ENCODE measurements around the gene FOXK2.

The FOXK2 gene

GRCh38 chr17:82518826-82519810 is at the start of gene FOXK2:
Gene FOXK2 (plus strand): TSS chr17:82519732. CDS start chr17:82519889, 157 bp downstream.
- DNase-seq: peak; percentile 41 to 94 (median 84)

- DNase-seq: no peak
Measured at GRCh38 chr17:82470065-82470464, 49.5 kb upstream of the FOXK2 start.

- no peak for DNase-seq
Measured at GRCh38 chr17:82474223-82475010, 45.1 kb upstream of the FOXK2 start.

- no peak for DNase-seq
Measured at GRCh38 chr17:82475458-82475857, 44.1 kb upstream of the FOXK2 start.

- no peak for DNase-seq
Measured at GRCh38 chr17:82477934-82478333, 41.6 kb upstream of the FOXK2 start.

- no peak for DNase-seq
Measured at GRCh38 chr17:82479602-82480001, 39.9 kb upstream of the FOXK2 start.

- no peak for DNase-seq
Measured at GRCh38 chr17:82480318-82480717, 39.2 kb upstream of the FOXK2 start.

- DNase-seq: no peak
Measured at GRCh38 chr17:82483204-82483660, 36.3 kb upstream of the FOXK2 start.

- DNase-seq: no peak
Measured at GRCh38 chr17:82483836-82484235, 35.7 kb upstream of the FOXK2 start.

- DNase-seq: no peak
Measured at GRCh38 chr17:82486231-82487094, 33.1 kb upstream of the FOXK2 start.

GRCh38 chr17:82487910-82488309 is 31.6 kb upstream of the FOXK2 start:
- peak in 3 of 14 donors; percentile 13 to 16 (median 13) for DNase-seq

- peak in 8 of 14 donors; percentile 14 to 75 (median 52) for DNase-seq
Measured at GRCh38 chr17:82489117-82489516, 30.4 kb upstream of the FOXK2 start.

- DNase-seq: peak in 1 of 14 donors; percentile 49
Measured at GRCh38 chr17:82489851-82490511, 29.6 kb upstream of the FOXK2 start.

GRCh38 chr17:82490512-82491195 is 28.9 kb upstream of the FOXK2 start:
- DNase-seq: peak in 1 of 14 donors; percentile 34

GRCh38 chr17:82491196-82491530 is 28.4 kb upstream of the FOXK2 start:
- peak in 1 of 14 donors; percentile 61 for DNase-seq

GRCh38 chr17:82491533-82491932 is 28.0 kb upstream of the FOXK2 start:
- DNase-seq: no peak

- no peak for DNase-seq
Measured at GRCh38 chr17:82492643-82493225, 26.8 kb upstream of the FOXK2 start.

- peak in 1 of 14 donors; percentile 78 for DNase-seq
Measured at GRCh38 chr17:82493226-82493781, 26.2 kb upstream of the FOXK2 start.

- peak; percentile 32 to 88 (median 81) for DNase-seq
Measured at GRCh38 chr17:82494236-82495055, 25.1 kb upstream of the FOXK2 start.

All from C1 segment of cervical spinal cord (tissue), 14 donors.